SK-N-SH (cell line): ENCODE data around the gene EFNB1.

Experiments used
- EZH2phosphoT487 ChIP-seq: fragments of 200-600 bp; sonication (generic); IDR thresholded peaks from 2 replicates; pipeline ENCODE4 v1.6.1; 2017; ENCODE audit warnings: low read depth, mixed run types, mild to moderate bottlenecking, antibody characterized with exemption, moderate library complexity, borderline replicate concordance
- FOXJ3 ChIP-seq: sonication (generic); formaldehyde crosslinking; IDR thresholded peaks from 2 replicates; pipeline ENCODE4 v1.5.1; 2020; ENCODE audit warnings: mild to moderate bottlenecking, missing genetic modification reagents
- GATA2 ChIP-seq: sonication (generic); formaldehyde crosslinking; IDR thresholded peaks from 2 replicates; pipeline ENCODE4 v1.5.0; 2020; ENCODE audit warnings: mild to moderate bottlenecking, missing genetic modification reagents
- POLR2AphosphoS5 ChIP-seq: IDR thresholded peaks from 2 replicates; pipeline ENCODE4 v1.6.1; 2012; ENCODE audit warnings: low read depth, low read length
- SIN3A ChIP-seq: IDR thresholded peaks from 2 replicates; pipeline ENCODE4 v1.6.1; 2012; ENCODE audit warnings: low read depth, mild to moderate bottlenecking, low read length, moderate library complexity, borderline replicate concordance
- TF ChIP-seq, protein P1 (sequence below): fragments of 200-600 bp; sonication (generic); IDR thresholded peaks from 2 replicates; pipeline ENCODE4 v1.6.1; 2017; ENCODE audit warnings: antibody characterized with exemption, mild to moderate bottlenecking, moderate library complexity
- TF ChIP-seq, protein P2 (sequence below): fragments of 150-350 bp; IDR thresholded peaks from 2 replicates; pipeline ENCODE4 v1.6.1; 2017; ENCODE audit warnings: antibody characterized with exemption, low read length, low read depth, borderline replicate concordance
- TF ChIP-seq, protein P3 (sequence below): IDR thresholded peaks from 2 replicates; pipeline ENCODE4 v1.6.1; 2012; ENCODE audit warnings: mild to moderate bottlenecking, low read depth, low read length, moderate library complexity

DNA sequence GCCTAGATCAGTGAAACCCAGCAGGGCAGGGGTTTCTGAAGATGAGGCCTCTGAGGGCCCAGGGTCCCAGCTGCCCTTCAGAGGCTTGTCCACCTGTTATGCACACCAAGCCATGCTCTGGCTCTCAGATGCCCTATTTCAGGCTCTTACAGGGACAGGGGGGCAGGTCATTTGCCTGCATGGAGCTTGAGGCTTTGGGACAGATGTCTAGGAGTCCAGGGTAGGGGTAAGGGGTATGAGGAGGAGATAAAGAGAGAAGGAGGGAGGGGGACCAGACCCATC lies 4.7 kb upstream of the EFNB1 start:
- TF ChIP-seq EZH2phosphoT487 (no peak), FOXJ3 (no peak), SIN3A (no peak), POLR2AphosphoS5 (no peak), GATA2 (no peak)
- TF ChIP-seq, protein P1, sequence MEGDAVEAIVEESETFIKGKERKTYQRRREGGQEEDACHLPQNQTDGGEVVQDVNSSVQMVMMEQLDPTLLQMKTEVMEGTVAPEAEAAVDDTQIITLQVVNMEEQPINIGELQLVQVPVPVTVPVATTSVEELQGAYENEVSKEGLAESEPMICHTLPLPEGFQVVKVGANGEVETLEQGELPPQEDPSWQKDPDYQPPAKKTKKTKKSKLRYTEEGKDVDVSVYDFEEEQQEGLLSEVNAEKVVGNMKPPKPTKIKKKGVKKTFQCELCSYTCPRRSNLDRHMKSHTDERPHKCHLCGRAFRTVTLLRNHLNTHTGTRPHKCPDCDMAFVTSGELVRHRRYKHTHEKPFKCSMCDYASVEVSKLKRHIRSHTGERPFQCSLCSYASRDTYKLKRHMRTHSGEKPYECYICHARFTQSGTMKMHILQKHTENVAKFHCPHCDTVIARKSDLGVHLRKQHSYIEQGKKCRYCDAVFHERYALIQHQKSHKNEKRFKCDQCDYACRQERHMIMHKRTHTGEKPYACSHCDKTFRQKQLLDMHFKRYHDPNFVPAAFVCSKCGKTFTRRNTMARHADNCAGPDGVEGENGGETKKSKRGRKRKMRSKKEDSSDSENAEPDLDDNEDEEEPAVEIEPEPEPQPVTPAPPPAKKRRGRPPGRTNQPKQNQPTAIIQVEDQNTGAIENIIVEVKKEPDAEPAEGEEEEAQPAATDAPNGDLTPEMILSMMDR, result no peak
- TF ChIP-seq, protein P2, sequence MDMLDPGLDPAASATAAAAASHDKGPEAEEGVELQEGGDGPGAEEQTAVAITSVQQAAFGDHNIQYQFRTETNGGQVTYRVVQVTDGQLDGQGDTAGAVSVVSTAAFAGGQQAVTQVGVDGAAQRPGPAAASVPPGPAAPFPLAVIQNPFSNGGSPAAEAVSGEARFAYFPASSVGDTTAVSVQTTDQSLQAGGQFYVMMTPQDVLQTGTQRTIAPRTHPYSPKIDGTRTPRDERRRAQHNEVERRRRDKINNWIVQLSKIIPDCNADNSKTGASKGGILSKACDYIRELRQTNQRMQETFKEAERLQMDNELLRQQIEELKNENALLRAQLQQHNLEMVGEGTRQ, result no peak
- TF ChIP-seq, protein P3, sequence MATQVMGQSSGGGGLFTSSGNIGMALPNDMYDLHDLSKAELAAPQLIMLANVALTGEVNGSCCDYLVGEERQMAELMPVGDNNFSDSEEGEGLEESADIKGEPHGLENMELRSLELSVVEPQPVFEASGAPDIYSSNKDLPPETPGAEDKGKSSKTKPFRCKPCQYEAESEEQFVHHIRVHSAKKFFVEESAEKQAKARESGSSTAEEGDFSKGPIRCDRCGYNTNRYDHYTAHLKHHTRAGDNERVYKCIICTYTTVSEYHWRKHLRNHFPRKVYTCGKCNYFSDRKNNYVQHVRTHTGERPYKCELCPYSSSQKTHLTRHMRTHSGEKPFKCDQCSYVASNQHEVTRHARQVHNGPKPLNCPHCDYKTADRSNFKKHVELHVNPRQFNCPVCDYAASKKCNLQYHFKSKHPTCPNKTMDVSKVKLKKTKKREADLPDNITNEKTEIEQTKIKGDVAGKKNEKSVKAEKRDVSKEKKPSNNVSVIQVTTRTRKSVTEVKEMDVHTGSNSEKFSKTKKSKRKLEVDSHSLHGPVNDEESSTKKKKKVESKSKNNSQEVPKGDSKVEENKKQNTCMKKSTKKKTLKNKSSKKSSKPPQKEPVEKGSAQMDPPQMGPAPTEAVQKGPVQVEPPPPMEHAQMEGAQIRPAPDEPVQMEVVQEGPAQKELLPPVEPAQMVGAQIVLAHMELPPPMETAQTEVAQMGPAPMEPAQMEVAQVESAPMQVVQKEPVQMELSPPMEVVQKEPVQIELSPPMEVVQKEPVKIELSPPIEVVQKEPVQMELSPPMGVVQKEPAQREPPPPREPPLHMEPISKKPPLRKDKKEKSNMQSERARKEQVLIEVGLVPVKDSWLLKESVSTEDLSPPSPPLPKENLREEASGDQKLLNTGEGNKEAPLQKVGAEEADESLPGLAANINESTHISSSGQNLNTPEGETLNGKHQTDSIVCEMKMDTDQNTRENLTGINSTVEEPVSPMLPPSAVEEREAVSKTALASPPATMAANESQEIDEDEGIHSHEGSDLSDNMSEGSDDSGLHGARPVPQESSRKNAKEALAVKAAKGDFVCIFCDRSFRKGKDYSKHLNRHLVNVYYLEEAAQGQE, result no peak
